Calu3 (cell line): ENCODE results near the gene ABI1. TPM values are rescaled to one million over a fixed set of nuclear protein-coding genes. Genes with fewer than 3 reads are reported as not detected.

ENCODE experiments used
- BruUV-seq: library from RNA; stranded (reverse); fragments of 400-500 nt; replicated peaks from 2 replicates; lab custom pipeline; 2021; lab: Mats Ljungman, UMichigan
- CTCF ChIA-PET: fragments of 300-600 bp; sonication (Branson Sonifier 250); formaldehyde crosslinking; loops from one replicate; lab custom pipeline; 2022; ENCODE audit warnings: antibody characterized with exemption; lab: Charles Lee
- DNase-seq: peaks from one replicate; pipeline ENCODE4 v3.0.0; 2022
- H3K27ac Mint-ChIP-seq: one replicate; pipeline ENCODE4 v1.8.0; 2022; ENCODE audit warnings: mixed read lengths; ENCODE audit not compliant: unreplicated experiment
- H3K27me3 Mint-ChIP-seq: one replicate; pipeline ENCODE4 v1.8.0; 2022; ENCODE audit warnings: mixed read lengths; ENCODE audit not compliant: unreplicated experiment
- H3K36me3 Mint-ChIP-seq: one replicate; pipeline ENCODE4 v1.8.0; 2022; ENCODE audit warnings: mild to moderate bottlenecking, moderate library complexity, mixed read lengths; ENCODE audit not compliant: insufficient read depth, unreplicated experiment
- H3K4me1 Mint-ChIP-seq: one replicate; pipeline ENCODE4 v1.8.0; 2022; ENCODE audit warnings: mild to moderate bottlenecking, low read depth, mixed read lengths; ENCODE audit not compliant: unreplicated experiment
- H3K4me3 Mint-ChIP-seq: one replicate; pipeline ENCODE4 v1.8.0; 2022; ENCODE audit warnings: mild to moderate bottlenecking, low read depth, moderate library complexity, mixed read lengths; ENCODE audit not compliant: unreplicated experiment
- H3K9me3 Mint-ChIP-seq: one replicate; pipeline ENCODE4 v1.8.0; 2022; ENCODE audit warnings: low read depth, mixed read lengths; ENCODE audit not compliant: unreplicated experiment
- CTCF ChIP-seq: fragments of 200-600 bp; IDR thresholded peaks from one replicate; pipeline ENCODE4 v1.8.0; 2022; ENCODE audit warnings: antibody characterized with exemption; ENCODE audit not compliant: unreplicated experiment
- intact Hi-C: fragments of 100-400 bp; cut with micrococcal nuclease; formaldehyde crosslinking; loops from one replicate; pipeline ENCODE4 v1.10.0; 2022; ENCODE audit not compliant: unreplicated experiment
- total RNA-seq: library from RNA; stranded (reverse); gene quantifications from 2 replicates; pipeline ENCODE4 v1.2.3, GENCODE V29; 2022

The ABI1 gene
- total RNA-seq, 1 experiment from 2014 or later: 61.9 TPM

GRCh38 chr10:26870766-26871165, 10.0 kb upstream of the ABI1 start:
- H3K9me3 Mint-ChIP-seq: no peaks in the 10 kb centered on the region
- no peak for DNase-seq
- intact Hi-C loops: no loop called here
- no peak overlapping the region for H3K27ac Mint-ChIP-seq
- H3K4me3 Mint-ChIP-seq: no peak overlapping the region
- BruUV-seq: no TSS peak
- TF ChIP-seq CTCF: no peak
- H3K36me3 Mint-ChIP-seq: no peaks in the 10 kb centered on the region
- CTCF ChIA-PET: interaction anchor here (0.7 kb wide), 2 partner anchors 9 to 127 kb away, joined by 3 read pairs; no protein-coding TSS in a partner anchor
- no peaks in the 10 kb centered on the region for H3K27me3 Mint-ChIP-seq
- peaks cover 11% of the 10 kb centered on the region for H3K4me1 Mint-ChIP-seq

- no TSS peak for BruUV-seq
- no peak for TF ChIP-seq CTCF
- intact Hi-C loops: no loop called here
- H3K27me3 Mint-ChIP-seq: no peaks in the 10 kb centered on the region
- H3K27ac Mint-ChIP-seq: no peak overlapping the region
- no peak overlapping the region for H3K4me3 Mint-ChIP-seq
- CTCF ChIA-PET: interaction anchor here (1.2 to 1.4 kb wide), 3 partner anchors 10 to 89 kb away, joined by 3 to 6 read pairs (median 3); no protein-coding TSS in a partner anchor
- no peaks in the 10 kb centered on the region for H3K36me3 Mint-ChIP-seq
- peaks cover 11% of the 10 kb centered on the region for H3K4me1 Mint-ChIP-seq
- peak; percentile 52 for DNase-seq
- no peaks in the 10 kb centered on the region for H3K9me3 Mint-ChIP-seq
These were observed 8.8 kb upstream of the ABI1 start for GRCh38 chr10:26869528-26869927.

GRCh38 chr10:26863351-26864076, 2.8 kb upstream of the ABI1 start:
- intact Hi-C loops: no loop called here
- Mint-ChIP-seq H3K27me3 (no peaks in the 10 kb centered on the region), H3K4me1 (peaks cover 12% of the 10 kb centered on the region), H3K36me3 (peaks cover 21% of the 10 kb centered on the region), H3K27ac (no peak overlapping the region), H3K4me3 (no peak overlapping the region), H3K9me3 (no peaks in the 10 kb centered on the region)
- no peak for TF ChIP-seq CTCF
- BruUV-seq: no TSS peak
- CTCF ChIA-PET: no interaction called here
- no peak for DNase-seq

GRCh38 chr10:26861205-26861998, 644 bp upstream of the ABI1 start:
- no TSS peak for BruUV-seq
- Mint-ChIP-seq H3K4me3 (peak overlapping the region; percentile 95), H3K9me3 (no peaks in the 10 kb centered on the region), H3K36me3 (peaks cover 21% of the 10 kb centered on the region), H3K27me3 (no peaks in the 10 kb centered on the region), H3K27ac (peak overlapping the region; percentile 98), H3K4me1 (peaks cover 22% of the 10 kb centered on the region)
- TF ChIP-seq CTCF: peak; percentile 48
- CTCF ChIA-PET: interaction anchor here (0.6 to 1.5 kb wide), 4 partner anchors 9 to 135 kb away, joined by 3 to 7 read pairs (median 4); no protein-coding TSS in a partner anchor
- intact Hi-C loops: no loop called here
- DNase-seq: no peak
